Mesendoderm (in vitro differentiated cells): ENCODE measurements around the gene SNX19.

Source experiments
- DNase-seq: peaks from one replicate; pipeline ENCODE4 v3.0.0; 2013
- H2AK5ac ChIP-seq: 2 replicates; pipeline ENCODE4 v1.6.1; 2013; ENCODE audit warnings: low read length, inconsistent platforms
- H2BK120ac ChIP-seq: 2 replicates; pipeline ENCODE4 v1.6.1; 2013; ENCODE audit warnings: low read depth, mild to moderate bottlenecking, low read length, moderate library complexity, mixed read lengths
- H2BK15ac ChIP-seq: replicated peaks from 2 replicates; pipeline ENCODE4 v1.6.1; 2013; ENCODE audit warnings: low read depth, mild to moderate bottlenecking, moderate library complexity
- H2BK5ac ChIP-seq: 2 replicates; pipeline ENCODE4 v1.6.1; 2013; ENCODE audit warnings: low read length, inconsistent platforms
- H3K18ac ChIP-seq: 2 replicates; pipeline ENCODE4 v1.6.1; 2013; ENCODE audit warnings: mild to moderate bottlenecking, low read length, mixed read lengths
- H3K23ac ChIP-seq: one replicate; pipeline ENCODE4 v1.6.1; 2013; ENCODE audit warnings: low read length
- H3K27ac ChIP-seq: 2 replicates; pipeline ENCODE4 v1.5.1; 2013; ENCODE audit warnings: low read depth, mild to moderate bottlenecking, inconsistent platforms, low read length, moderate library complexity
- H3K27me3 ChIP-seq: 2 replicates; pipeline ENCODE4 v1.6.1; 2013; ENCODE audit warnings: low read length, control low read depth, mild to moderate bottlenecking, inconsistent platforms; ENCODE audit not compliant: insufficient read depth, poor library complexity
- H3K36me3 ChIP-seq: 2 replicates; pipeline ENCODE4 v1.6.1; 2013; ENCODE audit warnings: low read length, inconsistent platforms; ENCODE audit not compliant: control insufficient read depth, insufficient read depth
- H3K4ac ChIP-seq: one replicate; pipeline ENCODE4 v1.6.1; 2013; ENCODE audit warnings: low read depth, mild to moderate bottlenecking, low read length, moderate library complexity
- H3K4me1 ChIP-seq: 2 replicates; pipeline ENCODE4 v1.6.1; 2013; ENCODE audit warnings: low read depth, low read length, inconsistent platforms; ENCODE audit not compliant: control insufficient read depth
- H3K4me2 ChIP-seq: 2 replicates; pipeline ENCODE4 v1.6.1; 2013; ENCODE audit warnings: low read length
- H3K4me3 ChIP-seq: 2 replicates; pipeline ENCODE4 v1.5.1; 2013; ENCODE audit warnings: mild to moderate bottlenecking, low read length
- H3K56ac ChIP-seq: one replicate; pipeline ENCODE4 v1.6.1; 2013; ENCODE audit warnings: low read length
- H3K79me1 ChIP-seq: 2 replicates; pipeline ENCODE4 v1.6.1; 2013; ENCODE audit warnings: low read length, inconsistent platforms
- H3K79me2 ChIP-seq: 2 replicates; pipeline ENCODE4 v1.6.1; 2013; ENCODE audit warnings: mild to moderate bottlenecking, low read length; ENCODE audit not compliant: control insufficient read depth, insufficient read depth
- H3K9ac ChIP-seq: 2 replicates; pipeline ENCODE4 v1.6.1; 2013; ENCODE audit warnings: low read length, inconsistent platforms
- H4K5ac ChIP-seq: one replicate; pipeline ENCODE4 v1.6.1; 2013; ENCODE audit warnings: low read length
- H4K8ac ChIP-seq: one replicate; pipeline ENCODE4 v1.6.1; 2013; ENCODE audit warnings: low read depth, mild to moderate bottlenecking, control low read depth, low read length, moderate library complexity
- WGBS: extraction: QIAGEN DNeasy Blood & Tissue Kit; methylation state at CpG from one replicate; pipeline ENCODE4 v1.1.7; 2013; ENCODE audit warnings: low lambda C conversion rate, missing lambda C conversion rate; ENCODE audit not compliant: insufficient coverage; ENCODE audit errors: extremely low coverage; 5-methylcytosine and 5-hydroxymethylcytosine counted together

SNX19 gene

DNA sequence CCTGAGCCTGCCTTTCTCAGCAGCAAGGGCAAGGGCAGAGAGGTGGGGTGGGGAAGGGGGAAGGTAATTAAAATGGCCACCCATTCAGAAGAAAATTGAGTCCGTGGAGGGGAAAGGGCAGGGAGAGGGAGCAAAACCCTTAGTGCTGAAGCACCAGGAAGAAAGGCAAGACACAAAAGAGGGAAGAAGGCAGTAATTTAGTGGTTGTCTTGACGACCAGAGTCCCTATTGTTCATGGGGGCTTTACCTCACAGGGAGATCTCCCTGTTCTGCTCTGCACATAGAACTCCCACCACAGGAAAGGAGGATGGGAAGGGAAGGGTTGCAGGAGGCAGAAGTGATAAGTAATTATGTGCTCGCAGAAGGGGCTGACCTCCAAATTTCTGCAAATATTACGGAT is 23.4 kb downstream of the SNX19 start:
- Histone ChIP-seq H3K23ac (no peak overlapping the region), H3K4me1 (peaks cover 6% of the 10 kb centered on the region), H2AK5ac (no peak overlapping the region), H4K5ac (no peak overlapping the region), H3K36me3 (no peaks in the 10 kb centered on the region), H2BK5ac (no peak overlapping the region), H2BK15ac (no peak overlapping the region), H3K56ac (peak overlapping the region; percentile 22), H3K27me3 (no peaks in the 10 kb centered on the region), H3K79me2 (no peaks in the 10 kb centered on the region), H2BK120ac (no peak overlapping the region), H3K4me3 (no peak overlapping the region), H3K79me1 (no peaks in the 10 kb centered on the region), H4K8ac (no peak overlapping the region), H3K9ac (no peak overlapping the region), H3K27ac (no peak overlapping the region), H3K4ac (no peak overlapping the region), H3K18ac (no peak overlapping the region), H3K4me2 (no peak overlapping the region)
- DNase-seq: peak; percentile 66
- WGBS: no CpG with 5 or more reads among the region's 4 CpGs

DNA sequence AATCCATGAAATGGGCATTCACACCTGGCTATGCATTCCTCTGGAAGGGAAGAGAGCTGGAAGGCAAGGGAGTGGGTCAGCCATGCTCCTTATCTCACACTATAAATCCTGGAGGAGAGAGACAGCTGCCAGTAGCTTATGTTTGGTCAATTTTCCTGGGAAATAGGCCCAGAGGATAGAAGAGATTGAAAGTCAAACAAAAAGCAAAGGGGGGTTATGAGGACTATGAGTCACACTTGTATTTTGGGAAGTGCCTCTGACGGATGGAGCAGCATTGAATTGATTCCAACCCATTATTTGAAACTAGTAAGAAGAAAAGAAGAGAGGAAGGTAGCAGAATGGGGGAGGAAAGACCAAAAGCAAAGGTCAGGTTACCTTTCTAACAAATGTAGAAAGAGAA is 25.0 kb downstream of the SNX19 start:
- no peaks in the 10 kb centered on the region for H3K79me2 ChIP-seq
- H2BK5ac ChIP-seq: no peak overlapping the region
- H4K8ac ChIP-seq: no peak overlapping the region
- no peak overlapping the region for H3K18ac ChIP-seq
- H3K27me3 ChIP-seq: no peaks in the 10 kb centered on the region
- no peak overlapping the region for H3K4me3 ChIP-seq
- no peak overlapping the region for H3K4ac ChIP-seq
- no peak overlapping the region for H2BK120ac ChIP-seq
- no peak overlapping the region for H2BK15ac ChIP-seq
- DNase-seq: no peak
- H3K4me2 ChIP-seq: no peak overlapping the region
- no peak overlapping the region for H3K23ac ChIP-seq
- no peaks in the 10 kb centered on the region for H3K79me1 ChIP-seq
- no peak overlapping the region for H3K27ac ChIP-seq
- no peak overlapping the region for H2AK5ac ChIP-seq
- no peak overlapping the region for H4K5ac ChIP-seq
- no peaks in the 10 kb centered on the region for H3K36me3 ChIP-seq
- no peak overlapping the region for H3K56ac ChIP-seq
- WGBS: no CpG with 5 or more reads among the region's 1 CpG
- H3K4me1 ChIP-seq: peaks cover 6% of the 10 kb centered on the region
- H3K9ac ChIP-seq: no peak overlapping the region

GRCh38 chr11:130890039-130890745 is 26.1 kb downstream of the SNX19 start:
- Histone ChIP-seq H3K9ac (no peak overlapping the region), H3K23ac (no peak overlapping the region), H2AK5ac (no peak overlapping the region), H3K79me1 (no peaks in the 10 kb centered on the region), H3K27ac (no peak overlapping the region), H3K27me3 (no peaks in the 10 kb centered on the region), H4K5ac (no peak overlapping the region), H2BK15ac (no peak overlapping the region), H3K4ac (no peak overlapping the region), H3K4me3 (no peak overlapping the region), H3K18ac (no peak overlapping the region), H3K36me3 (no peaks in the 10 kb centered on the region), H3K4me2 (no peak overlapping the region), H3K4me1 (peaks cover 6% of the 10 kb centered on the region), H2BK5ac (no peak overlapping the region), H2BK120ac (no peak overlapping the region), H3K79me2 (no peaks in the 10 kb centered on the region), H3K56ac (no peak overlapping the region), H4K8ac (no peak overlapping the region)
- no CpG with 5 or more reads among the region's 2 CpGs for WGBS
- DNase-seq: no peak

- Histone ChIP-seq H4K8ac (no peak overlapping the region), H3K56ac (no peak overlapping the region), H3K4me3 (no peak overlapping the region), H2BK120ac (no peak overlapping the region), H4K5ac (no peak overlapping the region), H3K4me2 (no peak overlapping the region), H3K9ac (no peak overlapping the region), H3K79me2 (no peaks in the 10 kb centered on the region), H3K79me1 (no peaks in the 10 kb centered on the region), H3K27ac (no peak overlapping the region), H3K27me3 (no peaks in the 10 kb centered on the region), H3K18ac (no peak overlapping the region), H2BK15ac (no peak overlapping the region), H3K36me3 (no peaks in the 10 kb centered on the region), H3K23ac (no peak overlapping the region), H2BK5ac (no peak overlapping the region), H3K4ac (no peak overlapping the region), H2AK5ac (no peak overlapping the region), H3K4me1 (peaks cover 2% of the 10 kb centered on the region)
- WGBS: no CpG with 5 or more reads among the region's 3 CpGs
- no peak for DNase-seq
Measured at GRCh38 chr11:130888790-130889189, 27.5 kb downstream of the SNX19 start.

DNA sequence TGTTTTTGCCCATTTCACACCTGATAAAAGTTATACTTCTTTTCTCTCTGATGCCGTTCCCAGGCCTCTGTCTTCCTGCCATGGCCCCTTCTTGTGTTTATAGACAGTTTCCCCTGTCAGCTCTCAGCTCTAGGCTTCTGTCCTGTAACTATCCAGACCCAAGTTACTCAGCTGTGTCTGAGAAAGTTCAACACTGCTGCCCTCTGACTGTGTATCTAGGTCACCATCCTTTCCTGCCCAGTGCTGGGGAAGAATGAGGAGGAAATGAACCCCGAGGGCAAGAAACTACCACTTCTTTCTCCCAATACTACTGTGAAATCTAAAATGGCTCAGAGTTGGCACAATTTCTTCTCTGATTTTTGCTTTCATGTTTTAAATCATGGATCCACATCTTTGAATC is 29.6 kb downstream of the SNX19 start:
- WGBS: no CpG with 5 or more reads among the region's 2 CpGs
- no peak overlapping the region for H3K4ac ChIP-seq
- no peak overlapping the region for H3K9ac ChIP-seq
- H3K36me3 ChIP-seq: no peaks in the 10 kb centered on the region
- no peak overlapping the region for H4K8ac ChIP-seq
- H2BK120ac ChIP-seq: no peak overlapping the region
- no peaks in the 10 kb centered on the region for H3K27me3 ChIP-seq
- no peak overlapping the region for H2AK5ac ChIP-seq
- no peaks in the 10 kb centered on the region for H3K79me1 ChIP-seq
- H3K4me1 ChIP-seq: no peaks in the 10 kb centered on the region
- no peak overlapping the region for H3K56ac ChIP-seq
- H2BK5ac ChIP-seq: no peak overlapping the region
- no peak overlapping the region for H3K27ac ChIP-seq
- no peak for DNase-seq
- H4K5ac ChIP-seq: no peak overlapping the region
- H3K18ac ChIP-seq: no peak overlapping the region
- H3K4me3 ChIP-seq: no peak overlapping the region
- H3K23ac ChIP-seq: no peak overlapping the region
- no peaks in the 10 kb centered on the region for H3K79me2 ChIP-seq
- no peak overlapping the region for H2BK15ac ChIP-seq
- no peak overlapping the region for H3K4me2 ChIP-seq

DNA sequence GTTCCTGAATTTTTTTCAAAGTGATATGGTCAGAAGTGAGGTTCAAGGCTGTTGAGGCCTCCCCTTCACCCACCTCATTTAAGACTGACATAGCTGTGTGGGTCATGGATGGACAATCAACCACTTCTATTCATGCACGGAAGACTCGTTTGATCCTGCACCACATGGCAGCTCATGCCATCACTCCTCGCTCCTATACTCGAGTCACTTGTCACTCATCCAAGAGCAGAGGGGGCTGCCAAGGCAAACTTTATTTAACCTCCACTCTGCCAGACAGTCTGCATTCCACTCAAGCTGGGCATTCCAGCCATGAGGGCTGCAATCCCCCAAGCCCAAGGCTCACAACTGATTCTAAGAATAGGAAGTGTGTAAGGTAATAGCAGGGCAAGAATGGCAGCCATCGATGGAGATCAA is 34.1 kb downstream of the SNX19 start:
- no peak overlapping the region for H4K8ac ChIP-seq
- no peak overlapping the region for H2BK5ac ChIP-seq
- no peak overlapping the region for H3K18ac ChIP-seq
- no peak overlapping the region for H3K4ac ChIP-seq
- H3K79me2 ChIP-seq: no peaks in the 10 kb centered on the region
- no peak overlapping the region for H3K4me3 ChIP-seq
- no peak overlapping the region for H3K9ac ChIP-seq
- no peak overlapping the region for H3K27ac ChIP-seq
- peaks cover 6% of the 10 kb centered on the region for H3K36me3 ChIP-seq
- H2AK5ac ChIP-seq: no peak overlapping the region
- no peak overlapping the region for H2BK15ac ChIP-seq
- H3K79me1 ChIP-seq: no peaks in the 10 kb centered on the region
- no peak overlapping the region for H2BK120ac ChIP-seq
- H3K27me3 ChIP-seq: no peaks in the 10 kb centered on the region
- H3K4me2 ChIP-seq: no peak overlapping the region
- peaks cover 6% of the 10 kb centered on the region for H3K4me1 ChIP-seq
- H3K56ac ChIP-seq: no peak overlapping the region
- H3K23ac ChIP-seq: no peak overlapping the region
- no peak overlapping the region for H4K5ac ChIP-seq
- no CpG with 5 or more reads among the region's 5 CpGs for WGBS
- no peak for DNase-seq
